AG09319 (cell line): ENCODE data around the gene RELN.

ENCODE experiments used
- DNase-seq: peaks from one replicate; pipeline ENCODE4 v3.0.0-alpha.2; 2010; ENCODE audit warnings: low read depth; ENCODE audit errors: extremely low read depth
- CTCF ChIP-seq: IDR thresholded peaks from 2 replicates; pipeline ENCODE4 v1.5.1; 2011; ENCODE audit warnings: low read depth, mild to moderate bottlenecking, inconsistent platforms, low read length, moderate library complexity

RELN gene

DNA sequence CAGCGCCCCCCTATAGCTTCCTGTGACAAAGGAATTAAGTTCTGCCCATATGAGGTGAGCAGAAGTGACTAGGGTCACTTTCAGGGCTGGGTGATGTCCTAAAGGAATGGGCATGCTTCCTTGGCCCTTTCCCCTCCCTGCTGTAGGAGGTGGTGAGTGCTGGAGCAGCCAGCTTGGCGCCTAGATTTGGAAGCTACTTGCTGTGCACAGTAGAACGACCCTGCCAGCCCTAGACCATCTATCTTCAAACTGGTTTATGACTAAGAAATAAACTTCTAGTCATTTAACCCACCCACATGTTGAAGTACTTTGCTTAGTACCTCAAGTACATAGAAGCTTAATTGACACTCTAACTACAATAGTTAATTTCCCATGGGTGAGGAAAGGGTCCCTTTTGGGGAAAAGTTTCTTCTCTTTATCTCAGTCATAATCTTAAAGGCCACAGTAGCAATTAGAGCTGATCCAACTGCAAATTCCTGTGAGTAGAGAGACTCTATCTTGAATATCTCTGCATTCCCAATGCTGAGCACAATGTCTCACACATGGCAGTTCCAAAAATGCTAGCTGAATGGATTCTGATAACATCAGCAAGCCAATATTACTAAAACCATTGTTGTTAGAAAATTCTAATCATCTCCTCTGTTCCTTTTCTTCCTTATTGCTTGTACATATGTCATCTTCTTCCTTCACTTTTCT lies 227.2 kb downstream of the RELN start:
- no peak for TF ChIP-seq CTCF

DNA sequence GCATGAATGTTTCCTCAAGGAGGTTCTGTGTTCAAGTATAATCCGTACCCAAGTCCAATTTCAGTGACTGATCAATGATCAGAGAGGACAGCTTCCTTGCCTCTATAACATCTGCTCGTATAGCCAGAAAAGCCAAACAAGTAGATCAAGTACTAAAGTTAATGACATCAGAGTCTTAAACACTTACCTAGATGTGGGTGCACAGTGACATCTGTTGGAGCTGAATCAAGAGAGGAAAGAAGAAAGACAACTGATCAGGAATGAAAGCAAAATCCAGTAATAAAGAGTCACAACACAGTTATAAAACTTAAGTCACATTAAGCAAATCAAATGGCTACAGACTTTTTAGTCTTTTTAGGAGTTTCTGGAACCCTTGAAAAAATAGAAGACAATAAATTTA lies 236.5 kb downstream of the RELN start:
- no peak for DNase-seq
- no peak; the same call in 1 of the 2 replicates for TF ChIP-seq CTCF

More for the DNA sequence above, 227.2 kb downstream of the RELN start:
- DNase-seq = no peak

GRCh38 chr7:103751311-103751880 lies 238.1 kb downstream of the RELN start:
- no peak for TF ChIP-seq CTCF
- DNase-seq = no peak

- no peak for DNase-seq
- TF ChIP-seq CTCF = no peak
Observed at GRCh38 chr7:103748680-103749079, 240.8 kb downstream of the RELN start.

- TF ChIP-seq CTCF = no peak
- DNase-seq = no peak
Observed at GRCh38 chr7:103735377-103735776, 254.1 kb downstream of the RELN start.

DNA sequence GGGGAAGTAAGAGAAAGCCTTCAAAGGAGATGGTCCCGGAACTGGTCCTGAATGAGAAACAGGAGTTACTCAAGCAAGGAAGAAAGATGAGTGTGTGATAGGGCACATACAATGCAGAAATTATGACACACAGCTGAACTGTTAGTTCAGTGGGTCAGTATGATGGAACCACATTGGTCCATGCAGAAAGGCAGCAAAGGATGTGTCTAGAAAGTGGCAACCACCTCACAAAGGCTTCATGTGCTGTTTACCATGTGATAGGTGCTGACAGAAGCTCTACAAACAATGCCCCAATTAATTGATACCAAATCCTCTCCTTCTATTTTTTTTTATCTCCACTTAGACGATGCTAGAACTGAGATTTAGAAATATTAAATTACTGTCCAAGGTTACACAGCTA lies 258.3 kb downstream of the RELN start:
- DNase-seq = no peak
- no peak for TF ChIP-seq CTCF

DNA sequence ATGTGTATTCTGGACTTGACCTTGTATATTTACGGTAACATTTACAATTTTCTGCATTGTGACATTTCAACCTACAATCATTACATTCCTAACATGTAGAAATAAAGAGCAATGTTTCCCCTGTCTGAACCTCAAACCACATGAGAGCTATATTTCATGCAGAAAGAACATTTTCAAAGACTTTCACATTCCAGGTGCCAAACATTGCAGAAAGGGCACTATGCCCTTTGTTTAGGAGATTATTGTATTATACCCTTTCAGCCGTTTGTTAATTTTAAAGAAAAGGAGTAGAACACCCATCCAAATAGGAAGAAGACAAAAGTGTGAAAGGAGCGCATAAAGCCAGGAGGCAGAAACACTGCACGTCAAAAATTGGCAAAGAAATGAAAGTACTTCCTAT lies 260.4 kb downstream of the RELN start:
- DNase-seq = no peak
- no peak for TF ChIP-seq CTCF
